HG03521 (cell line): ENCODE measurements around the gene KRTAP5-11.
"Not testable (repeated sequence)": the region's sequence is repeated elsewhere in the genome, so short reads cannot be mapped to it uniquely, and the experiment has no call there.

ENCODE experiments used
- ATAC-seq: cut with Tn5 transposase; IDR thresholded peaks from one replicate; pipeline ENCODE4 v1.9.1; 2021; ENCODE audit warnings: mild to moderate bottlenecking, moderate library complexity; ENCODE audit not compliant: unreplicated experiment

The KRTAP5-11 gene

GRCh38 chr11:71582309-71582895, at the start of gene KRTAP5-11:
KRTAP5-11 (minus strand) TSS chr11:71582875; CDS start chr11:71582837, 38 bp downstream.
- no peak for ATAC-seq

- not testable (repeated sequence) for ATAC-seq
Observed at GRCh38 chr11:71631551-71631950, 48.9 kb upstream of the KRTAP5-11 start.

GRCh38 chr11:71630071-71630470, 47.4 kb upstream of the KRTAP5-11 start:
- not testable (repeated sequence) for ATAC-seq

- not testable (repeated sequence) for ATAC-seq
Observed at GRCh38 chr11:71628943-71629342, 46.3 kb upstream of the KRTAP5-11 start.

GRCh38 chr11:71623226-71623625, 40.6 kb upstream of the KRTAP5-11 start:
- ATAC-seq = not testable (repeated sequence)

GRCh38 chr11:71622561-71622960, 39.9 kb upstream of the KRTAP5-11 start:
- not testable (repeated sequence) for ATAC-seq

- not testable (repeated sequence) for ATAC-seq
Observed at GRCh38 chr11:71615003-71615402, 32.3 kb upstream of the KRTAP5-11 start.

GRCh38 chr11:71614366-71614917, 31.8 kb upstream of the KRTAP5-11 start:
- not testable (repeated sequence) for ATAC-seq

GRCh38 chr11:71613931-71614330, 31.3 kb upstream of the KRTAP5-11 start:
- not testable (repeated sequence) for ATAC-seq

- not testable (repeated sequence) for ATAC-seq
Observed at GRCh38 chr11:71611218-71611910, 28.7 kb upstream of the KRTAP5-11 start.

- ATAC-seq = not testable (repeated sequence)
Observed at GRCh38 chr11:71608272-71608671, 25.6 kb upstream of the KRTAP5-11 start.

- ATAC-seq = not testable (repeated sequence)
Observed at GRCh38 chr11:71607520-71608216, 25.0 kb upstream of the KRTAP5-11 start.

- ATAC-seq = not testable (repeated sequence)
Observed at GRCh38 chr11:71606853-71607519, 24.3 kb upstream of the KRTAP5-11 start.

- ATAC-seq = not testable (repeated sequence)
Observed at GRCh38 chr11:71604798-71605488, 22.3 kb upstream of the KRTAP5-11 start.

- ATAC-seq = not testable (repeated sequence)
Observed at GRCh38 chr11:71603221-71603620, 20.5 kb upstream of the KRTAP5-11 start.

GRCh38 chr11:71589546-71589920, 6.9 kb upstream of the KRTAP5-11 start:
- not testable (repeated sequence) for ATAC-seq

GRCh38 chr11:71588822-71589545, 6.3 kb upstream of the KRTAP5-11 start:
- ATAC-seq = not testable (repeated sequence)

- not testable (repeated sequence) for ATAC-seq
Observed at GRCh38 chr11:71588314-71588713, 5.6 kb upstream of the KRTAP5-11 start.

- ATAC-seq = not testable (repeated sequence)
Observed at GRCh38 chr11:71585673-71586072, 3.0 kb upstream of the KRTAP5-11 start.

- ATAC-seq = not testable (repeated sequence)
Observed at GRCh38 chr11:71582969-71583368, 294 bp upstream of the KRTAP5-11 start.
